Measurements from ENCODE around the gene FMO5. TPM values are rescaled to one million over a fixed set of nuclear protein-coding genes. Genes with fewer than 3 reads are reported as not detected.

FMO5 gene
- total RNA-seq, 1 experiment from 2014 or later: 2.0 TPM

GRCh38 chr1:147270721-147271120 is 45.6 kb upstream of the FMO5 start:
- no TSS peak for BruUV-seq (replicated peaks)
- Mint-ChIP-seq H3K27me3 (ENCODE audit: insufficient read depth, unreplicated experiment) (no peaks in the 10 kb centered on the region), H3K4me1 (ENCODE audit: low read depth, unreplicated experiment) (no peaks in the 10 kb centered on the region), H3K9me3 (ENCODE audit: unreplicated experiment) (no peaks in the 10 kb centered on the region), H3K4me3 (ENCODE audit: unreplicated experiment) (no peak overlapping the region), H3K36me3 (ENCODE audit: insufficient read depth, unreplicated experiment) (peaks cover 58% of the 10 kb centered on the region), H3K27ac (ENCODE audit: unreplicated experiment) (no peak overlapping the region)
- Histone ChIP-seq H3K9me3 (no peaks in the 10 kb centered on the region), H3K4me1 (no peaks in the 10 kb centered on the region), H3K4me3 (ENCODE audit: low read depth, low read length) (no peak overlapping the region), H3K36me3 (ENCODE audit: control insufficient read depth, insufficient read depth, low read length) (peaks cover 3% of the 10 kb centered on the region; the same call in 1 of the 2 replicates), H3K27me3 (replicated peaks; ENCODE audit: control insufficient read depth, insufficient read depth, low read length) (no peaks in the 10 kb centered on the region)
- POLR2A ChIA-PET: no interaction called here
- CTCF ChIA-PET: no interaction called here
- intact Hi-C loops (cut with micrococcal nuclease; ENCODE audit: unreplicated experiment): loop anchor here (1.0 kb wide), 1 partner anchor 221 kb away; no protein-coding TSS in a partner anchor
- TF ChIP-seq CTCF (IDR thresholded peaks at IDR 0.05; ENCODE audit: insufficient read depth in 1 of 2, low read depth in 1 of 2, low read length in 1 of 2, severe bottlenecking in 1 of 2, unreplicated experiment in 1 of 2): no peak
- no peak for DNase-seq

- POLR2A ChIA-PET: no interaction called here
- Histone ChIP-seq H3K36me3 (ENCODE audit: control insufficient read depth, insufficient read depth, low read length) (peaks cover 2% of the 10 kb centered on the region), H3K4me3 (ENCODE audit: low read depth, low read length) (no peak overlapping the region), H3K27me3 (replicated peaks; ENCODE audit: control insufficient read depth, insufficient read depth, low read length) (no peaks in the 10 kb centered on the region), H3K4me1 (no peaks in the 10 kb centered on the region), H3K9me3 (no peaks in the 10 kb centered on the region)
- CTCF ChIA-PET: no interaction called here
- H3K9me3 Mint-ChIP-seq (ENCODE audit: unreplicated experiment): no peaks in the 10 kb centered on the region
- DNase-seq: no peak
- H3K36me3 Mint-ChIP-seq (ENCODE audit: insufficient read depth, unreplicated experiment): peaks cover 56% of the 10 kb centered on the region
- H3K27ac Mint-ChIP-seq (ENCODE audit: unreplicated experiment): no peak overlapping the region
- H3K4me3 Mint-ChIP-seq (ENCODE audit: unreplicated experiment): no peak overlapping the region
- BruUV-seq (replicated peaks): no TSS peak
- H3K27me3 Mint-ChIP-seq (ENCODE audit: insufficient read depth, unreplicated experiment): no peaks in the 10 kb centered on the region
- TF ChIP-seq CTCF (IDR thresholded peaks at IDR 0.05; ENCODE audit: insufficient read depth in 1 of 2, low read depth in 1 of 2, low read length in 1 of 2, severe bottlenecking in 1 of 2, unreplicated experiment in 1 of 2): no peak
- intact Hi-C loops (cut with micrococcal nuclease; ENCODE audit: unreplicated experiment): no loop called here
- no peaks in the 10 kb centered on the region for H3K4me1 Mint-ChIP-seq (ENCODE audit: low read depth, unreplicated experiment)
Observed at GRCh38 chr1:147267711-147268110, 42.6 kb upstream of the FMO5 start.

- BruUV-seq (replicated peaks): no TSS peak
Observed at GRCh38 chr1:147266381-147266780, 41.2 kb upstream of the FMO5 start.

More at GRCh38 chr1:147266381-147266780, 41.2 kb upstream of the FMO5 start:
- Mint-ChIP-seq H3K27me3 (ENCODE audit: insufficient read depth, unreplicated experiment) (no peaks in the 10 kb centered on the region), H3K36me3 (ENCODE audit: insufficient read depth, unreplicated experiment) (peaks cover 60% of the 10 kb centered on the region), H3K4me3 (ENCODE audit: unreplicated experiment) (no peak overlapping the region), H3K9me3 (ENCODE audit: unreplicated experiment) (no peaks in the 10 kb centered on the region), H3K4me1 (ENCODE audit: low read depth, unreplicated experiment) (no peaks in the 10 kb centered on the region), H3K27ac (ENCODE audit: unreplicated experiment) (no peak overlapping the region)
- ChIA-PET POLR2A (no interaction called here), CTCF (no interaction called here)
- no peak for TF ChIP-seq CTCF (IDR thresholded peaks at IDR 0.05; ENCODE audit: insufficient read depth in 1 of 2, low read depth in 1 of 2, low read length in 1 of 2, severe bottlenecking in 1 of 2, unreplicated experiment in 1 of 2)
- Histone ChIP-seq H3K27me3 (replicated peaks; ENCODE audit: control insufficient read depth, insufficient read depth, low read length) (no peaks in the 10 kb centered on the region), H3K4me3 (ENCODE audit: low read depth, low read length) (no peak overlapping the region), H3K36me3 (ENCODE audit: control insufficient read depth, insufficient read depth, low read length) (peaks cover 2% of the 10 kb centered on the region), H3K4me1 (no peaks in the 10 kb centered on the region), H3K9me3 (no peaks in the 10 kb centered on the region)
- intact Hi-C loops (cut with micrococcal nuclease; ENCODE audit: unreplicated experiment): no loop called here
- DNase-seq: no peak

Data from Caco-2 (cell line).